Endometrium (tissue), 2 donors: ENCODE results near the gene PCBP3.
"Not testable (repeated sequence)": the region's sequence is repeated elsewhere in the genome, so short reads cannot be mapped to it uniquely, and the experiment has no call there.

Experiments used
- FAIRE-seq: peaks from 2 replicates; lab custom pipeline; 2012; peaks lifted over from hg19 to GRCh38; lab: Jason Lieb, UNC
- donor health status: control.
- donor health status: control.

Gene PCBP3

GRCh38 chr21:45809421-45809820, 165.9 kb downstream of the PCBP3 start:
- FAIRE-seq, result no peak

GRCh38 chr21:45811136-45811535, 167.6 kb downstream of the PCBP3 start:
- FAIRE-seq, result no peak

GRCh38 chr21:45814210-45814940, 170.8 kb downstream of the PCBP3 start:
- FAIRE-seq, result not testable (repeated sequence)

GRCh38 chr21:45815781-45816180, 172.3 kb downstream of the PCBP3 start:
- FAIRE-seq, result not testable (repeated sequence)

GRCh38 chr21:45816794-45817193, 173.3 kb downstream of the PCBP3 start:
- FAIRE-seq, result no peak

- FAIRE-seq, result no peak
Observed at GRCh38 chr21:45817345-45817744, 173.8 kb downstream of the PCBP3 start.

GRCh38 chr21:45818276-45818903, 174.9 kb downstream of the PCBP3 start:
- no peak for FAIRE-seq

- no peak for FAIRE-seq
Observed at GRCh38 chr21:45818904-45819285, 175.4 kb downstream of the PCBP3 start.

- FAIRE-seq, result no peak
Observed at GRCh38 chr21:45819478-45820170, 176.1 kb downstream of the PCBP3 start.

GRCh38 chr21:45820171-45821091, 176.9 kb downstream of the PCBP3 start:
- no peak for FAIRE-seq

- no peak for FAIRE-seq
Observed at GRCh38 chr21:45821315-45821962, 177.9 kb downstream of the PCBP3 start.

GRCh38 chr21:45821998-45822397, 178.5 kb downstream of the PCBP3 start:
- no peak for FAIRE-seq

GRCh38 chr21:45822429-45823099, 179.0 kb downstream of the PCBP3 start:
- no peak for FAIRE-seq

- FAIRE-seq, result no peak
Observed at GRCh38 chr21:45823100-45823681, 179.7 kb downstream of the PCBP3 start.

GRCh38 chr21:45824546-45825215, 181.2 kb downstream of the PCBP3 start:
- FAIRE-seq, result no peak

GRCh38 chr21:45825219-45825618, 181.7 kb downstream of the PCBP3 start:
- no peak for FAIRE-seq

GRCh38 chr21:45826676-45827301, 183.3 kb downstream of the PCBP3 start:
- no peak for FAIRE-seq

GRCh38 chr21:45827302-45827692, 183.8 kb downstream of the PCBP3 start:
- no peak for FAIRE-seq

GRCh38 chr21:45827881-45828579, 184.5 kb downstream of the PCBP3 start:
- no peak for FAIRE-seq
